Measurements from ENCODE around the gene FBXW4. TPM values are rescaled to one million over a fixed set of nuclear protein-coding genes. Genes with fewer than 3 reads are reported as not detected.

The FBXW4 gene
- total and polyA plus RNA-seq, 2 donors = 32.0 to 32.9 TPM

GRCh38 chr10:101619983-101620382 is 75.0 kb downstream of the FBXW4 start:
- Histone ChIP-seq H3K4me1 (ENCODE audit: control insufficient read depth in 2 of 2, insufficient read depth in 2 of 2, low read length in 2 of 2) (peaks cover 0 to under 1% of the 10 kb centered on the region in 2 donors), H3K4me3 (ENCODE audit: low read length in 2 of 2) (no peak overlapping the region), H3K9me3 (ENCODE audit: control insufficient read depth in 2 of 2, insufficient read depth in 1 of 2, low read length in 1 of 2) (no peaks in the 10 kb centered on the region), H3K27ac (ENCODE audit: low read depth in 1 of 2, low read length in 1 of 2) (no peak overlapping the region), H3K36me3 (ENCODE audit: control insufficient read depth in 2 of 2, insufficient read depth in 2 of 2, low read length in 1 of 2) (peaks cover 21 to 35% of the 10 kb centered on the region in 2 donors), H3K27me3 (ENCODE audit: control insufficient read depth in 2 of 2, insufficient read depth in 1 of 2, low read length in 1 of 2) (no peaks in the 10 kb centered on the region)
- no peak for DNase-seq (ENCODE audit: low read depth in 6 of 9, low spot score in 9 of 9)
- WGBS = 99% methylated on average over 6 of the region's 6 CpGs

DNA sequence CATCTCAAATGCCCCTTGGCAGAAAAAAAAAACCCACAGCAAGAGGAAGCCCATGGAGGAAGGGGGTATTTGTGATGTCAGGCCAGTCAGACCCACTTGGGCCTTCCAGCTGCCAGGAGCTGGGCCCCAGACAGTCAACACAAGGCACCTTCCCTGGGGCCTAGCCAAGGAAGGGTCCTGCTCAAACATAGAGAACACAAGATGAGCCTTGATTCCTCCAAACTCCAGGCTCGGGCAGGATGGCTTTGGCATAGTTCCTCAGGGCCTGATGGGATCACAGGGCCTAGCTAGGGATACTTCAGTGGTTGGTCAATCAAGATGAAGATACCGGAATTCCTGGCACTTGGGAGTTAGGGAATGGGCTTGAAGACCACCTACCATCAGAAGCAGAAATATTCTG is 76.1 kb downstream of the FBXW4 start:
- H3K4me1 ChIP-seq (ENCODE audit: control insufficient read depth in 2 of 2, insufficient read depth in 2 of 2, low read length in 2 of 2) = no peaks in the 10 kb centered on the region
- H3K9me3 ChIP-seq (ENCODE audit: control insufficient read depth in 2 of 2, insufficient read depth in 1 of 2, low read length in 1 of 2) = no peaks in the 10 kb centered on the region
- WGBS = 98% methylated on average over 2 of the region's 2 CpGs
- H3K4me3 ChIP-seq (ENCODE audit: low read length in 2 of 2) = no peak overlapping the region
- H3K36me3 ChIP-seq (ENCODE audit: control insufficient read depth in 2 of 2, insufficient read depth in 2 of 2, low read length in 1 of 2) = peaks cover 20 to 28% of the 10 kb centered on the region in 2 donors
- no peaks in the 10 kb centered on the region for H3K27me3 ChIP-seq (ENCODE audit: control insufficient read depth in 2 of 2, insufficient read depth in 1 of 2, low read length in 1 of 2)
- H3K27ac ChIP-seq (ENCODE audit: low read depth in 1 of 2, low read length in 1 of 2) = no peak overlapping the region
- DNase-seq (ENCODE audit: low read depth in 6 of 9, low spot score in 9 of 9) = no peak

DNA sequence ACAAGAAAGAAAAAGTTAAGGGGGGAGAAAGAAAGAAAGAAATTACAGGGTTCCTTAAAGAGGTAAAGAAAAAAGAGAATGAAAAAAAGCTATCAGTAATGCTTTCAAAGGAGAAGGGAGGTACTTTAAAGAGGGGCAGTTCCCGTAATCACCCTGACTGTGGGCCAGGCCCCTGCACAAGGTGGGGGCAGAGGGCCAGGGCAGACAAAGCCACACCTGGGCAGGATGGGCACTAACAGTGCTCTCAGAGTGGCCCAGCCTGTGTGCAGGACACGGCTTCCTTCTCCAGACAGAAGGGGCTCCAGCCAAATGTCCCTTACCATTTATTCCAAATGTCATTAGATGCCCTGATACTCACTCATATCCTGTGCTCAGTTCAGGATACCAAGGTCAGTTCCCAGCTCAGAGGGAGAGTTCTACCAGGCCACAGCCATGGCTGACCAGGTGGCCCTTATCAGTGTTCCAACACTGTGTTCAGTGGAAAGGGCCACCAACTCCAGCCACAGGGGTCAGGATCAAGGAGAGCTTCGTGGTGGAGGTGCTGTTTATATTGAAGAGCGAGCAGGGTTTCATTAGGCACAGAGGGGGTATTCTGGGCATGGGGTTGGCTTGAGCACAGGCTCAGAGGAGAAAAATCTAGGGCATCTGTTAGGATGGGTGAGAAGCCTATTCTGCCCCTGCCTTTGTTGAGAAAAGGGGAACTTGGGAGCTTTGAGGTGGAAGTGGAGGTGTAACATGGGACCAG is 77.0 kb downstream of the FBXW4 start:
- Histone ChIP-seq H3K9me3 (ENCODE audit: control insufficient read depth in 2 of 2, insufficient read depth in 1 of 2, low read length in 1 of 2) (no peaks in the 10 kb centered on the region), H3K27ac (ENCODE audit: low read depth in 1 of 2, low read length in 1 of 2) (no peak overlapping the region), H3K27me3 (ENCODE audit: control insufficient read depth in 2 of 2, insufficient read depth in 1 of 2, low read length in 1 of 2) (no peaks in the 10 kb centered on the region), H3K4me1 (ENCODE audit: control insufficient read depth in 2 of 2, insufficient read depth in 2 of 2, low read length in 2 of 2) (no peaks in the 10 kb centered on the region), H3K36me3 (ENCODE audit: control insufficient read depth in 2 of 2, insufficient read depth in 2 of 2, low read length in 1 of 2) (peaks cover 16 to 28% of the 10 kb centered on the region in 2 donors), H3K4me3 (ENCODE audit: low read length in 2 of 2) (no peak overlapping the region)
- whole genome bisulfite sequencing = 96% methylated on average over 4 of the region's 4 CpGs
- DNase-seq (ENCODE audit: low read depth in 6 of 9, low spot score in 9 of 9) = no peak

- DNase-seq (ENCODE audit: low read depth in 6 of 9, low spot score in 9 of 9) = no peak
- no peak overlapping the region for H3K27ac ChIP-seq (ENCODE audit: low read depth in 1 of 2, low read length in 1 of 2)
- no peaks in the 10 kb centered on the region for H3K4me1 ChIP-seq (ENCODE audit: control insufficient read depth in 2 of 2, insufficient read depth in 2 of 2, low read length in 2 of 2)
- no peaks in the 10 kb centered on the region for H3K27me3 ChIP-seq (ENCODE audit: control insufficient read depth in 2 of 2, insufficient read depth in 1 of 2, low read length in 1 of 2)
- 86% methylated on average over 8 of the region's 8 CpGs for WGBS
- H3K9me3 ChIP-seq (ENCODE audit: control insufficient read depth in 2 of 2, insufficient read depth in 1 of 2, low read length in 1 of 2) = no peaks in the 10 kb centered on the region
- no peak overlapping the region for H3K4me3 ChIP-seq (ENCODE audit: low read length in 2 of 2)
- peaks cover 16 to 30% of the 10 kb centered on the region in 2 donors for H3K36me3 ChIP-seq (ENCODE audit: control insufficient read depth in 2 of 2, insufficient read depth in 2 of 2, low read length in 1 of 2)
Measured at GRCh38 chr10:101617102-101617823, 77.7 kb downstream of the FBXW4 start.

DNA sequence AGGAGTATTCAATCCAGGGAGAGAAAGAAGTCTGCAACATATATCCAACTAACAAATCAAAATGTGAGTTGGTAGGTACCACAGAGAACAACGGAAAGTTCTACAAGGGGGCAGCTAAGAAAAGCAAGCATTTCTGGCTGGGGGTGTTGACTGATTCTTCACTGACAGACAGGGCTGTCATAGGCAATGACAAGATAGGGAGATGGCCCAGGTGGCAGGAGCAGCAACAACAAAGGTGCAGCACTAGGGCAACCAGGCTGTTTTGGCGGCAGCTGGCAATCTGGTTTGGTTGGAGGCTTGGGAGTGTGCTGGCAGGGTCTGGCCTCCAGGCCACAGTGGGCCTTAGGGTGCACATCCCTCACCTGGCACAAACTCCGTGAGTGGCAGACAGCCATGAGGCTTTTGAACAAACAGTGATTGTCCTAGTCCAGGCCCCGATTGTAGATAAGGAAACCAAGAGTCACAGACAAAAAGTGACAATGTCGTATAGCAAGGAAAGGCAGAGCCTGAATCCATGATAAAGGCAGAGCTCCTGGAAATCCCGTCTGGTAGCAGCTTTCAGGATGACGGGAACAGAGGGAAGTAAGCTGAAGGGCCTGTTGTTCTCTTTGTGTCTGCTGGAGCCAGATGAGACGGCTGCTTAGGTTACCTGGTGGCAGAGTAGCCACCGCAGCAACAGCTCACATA is 78.4 kb downstream of the FBXW4 start:
- H3K4me1 ChIP-seq (ENCODE audit: control insufficient read depth in 2 of 2, insufficient read depth in 2 of 2, low read length in 2 of 2) = no peaks in the 10 kb centered on the region
- no peaks in the 10 kb centered on the region for H3K27me3 ChIP-seq (ENCODE audit: control insufficient read depth in 2 of 2, insufficient read depth in 1 of 2, low read length in 1 of 2)
- H3K36me3 ChIP-seq (ENCODE audit: control insufficient read depth in 2 of 2, insufficient read depth in 2 of 2, low read length in 1 of 2) = peaks cover 22 to 34% of the 10 kb centered on the region in 2 donors
- H3K9me3 ChIP-seq (ENCODE audit: control insufficient read depth in 2 of 2, insufficient read depth in 1 of 2, low read length in 1 of 2) = no peaks in the 10 kb centered on the region
- DNase-seq (ENCODE audit: low read depth in 6 of 9, low spot score in 9 of 9) = no peak
- WGBS = 98% methylated on average over 9 of the region's 9 CpGs
- no peak overlapping the region for H3K27ac ChIP-seq (ENCODE audit: low read depth in 1 of 2, low read length in 1 of 2)
- no peak overlapping the region for H3K4me3 ChIP-seq (ENCODE audit: low read length in 2 of 2)

GRCh38 chr10:101615525-101616116 is 79.3 kb downstream of the FBXW4 start:
- Histone ChIP-seq H3K4me3 (ENCODE audit: low read length in 2 of 2) (no peak overlapping the region), H3K9me3 (ENCODE audit: control insufficient read depth in 2 of 2, insufficient read depth in 1 of 2, low read length in 1 of 2) (no peaks in the 10 kb centered on the region), H3K4me1 (ENCODE audit: control insufficient read depth in 2 of 2, insufficient read depth in 2 of 2, low read length in 2 of 2) (no peaks in the 10 kb centered on the region), H3K36me3 (ENCODE audit: control insufficient read depth in 2 of 2, insufficient read depth in 2 of 2, low read length in 1 of 2) (peaks cover 30 to 35% of the 10 kb centered on the region in 2 donors), H3K27ac (ENCODE audit: low read depth in 1 of 2, low read length in 1 of 2) (no peak overlapping the region), H3K27me3 (ENCODE audit: control insufficient read depth in 2 of 2, insufficient read depth in 1 of 2, low read length in 1 of 2) (no peaks in the 10 kb centered on the region)
- WGBS = 97% methylated on average over 5 of the region's 5 CpGs
- DNase-seq (ENCODE audit: low read depth in 6 of 9, low spot score in 9 of 9) = no peak

DNA sequence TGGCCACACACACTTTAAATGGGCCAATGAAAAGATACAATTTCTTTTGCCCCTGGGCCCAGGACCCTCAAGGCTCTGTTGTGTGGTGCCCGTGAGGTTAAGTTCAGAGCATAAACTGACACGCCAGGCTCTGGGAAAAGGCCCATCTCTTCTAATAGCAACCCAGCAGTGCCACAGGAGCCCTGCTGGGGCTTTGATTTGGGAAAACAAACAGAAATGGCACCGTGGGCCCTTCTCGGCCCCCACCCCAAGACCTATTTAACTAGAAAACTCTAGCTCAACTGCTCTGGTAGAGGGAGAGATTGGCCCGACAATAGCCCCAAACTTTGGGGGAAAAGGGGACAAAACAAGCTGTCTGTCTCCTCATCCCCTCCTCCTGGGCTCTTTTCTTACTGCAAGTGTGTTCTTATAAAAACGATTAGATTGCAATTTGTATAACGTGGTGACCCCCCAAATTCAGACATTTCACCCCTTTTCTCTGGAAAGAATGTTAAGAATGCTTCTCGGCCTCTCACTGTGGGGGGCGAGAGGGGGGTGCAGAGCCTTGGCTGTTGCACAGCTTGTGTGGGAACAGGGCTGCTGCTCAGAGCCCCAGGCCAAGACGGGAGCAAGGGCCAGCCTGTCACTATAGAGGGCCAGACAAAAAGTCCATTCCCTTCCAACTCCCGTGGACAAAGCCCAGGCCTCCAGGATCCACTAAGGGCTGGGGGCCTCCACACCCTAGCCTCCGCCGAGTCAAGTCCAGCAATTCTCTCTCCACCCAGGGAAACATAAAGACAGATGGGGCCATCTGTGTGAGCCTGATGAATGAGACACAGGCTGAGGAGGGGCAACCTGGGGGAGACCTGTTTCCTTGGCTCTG is 80.1 kb downstream of the FBXW4 start:
- Histone ChIP-seq H3K4me1 (ENCODE audit: control insufficient read depth in 2 of 2, insufficient read depth in 2 of 2, low read length in 2 of 2) (no peaks in the 10 kb centered on the region), H3K36me3 (ENCODE audit: control insufficient read depth in 2 of 2, insufficient read depth in 2 of 2, low read length in 1 of 2) (peaks cover 31 to 38% of the 10 kb centered on the region in 2 donors), H3K27ac (ENCODE audit: low read depth in 1 of 2, low read length in 1 of 2) (no peak overlapping the region), H3K4me3 (ENCODE audit: low read length in 2 of 2) (no peak overlapping the region), H3K9me3 (ENCODE audit: control insufficient read depth in 2 of 2, insufficient read depth in 1 of 2, low read length in 1 of 2) (no peaks in the 10 kb centered on the region), H3K27me3 (ENCODE audit: control insufficient read depth in 2 of 2, insufficient read depth in 1 of 2, low read length in 1 of 2) (no peaks in the 10 kb centered on the region)
- WGBS = 96% methylated on average over 13 of the region's 13 CpGs
- no peak for DNase-seq (ENCODE audit: low read depth in 6 of 9, low spot score in 9 of 9)

GRCh38 chr10:101613646-101614045 is 81.3 kb downstream of the FBXW4 start:
- 97% methylated on average over 3 of the region's 3 CpGs for WGBS
- Histone ChIP-seq H3K4me3 (ENCODE audit: low read length in 2 of 2) (no peak overlapping the region), H3K9me3 (ENCODE audit: control insufficient read depth in 2 of 2, insufficient read depth in 1 of 2, low read length in 1 of 2) (no peaks in the 10 kb centered on the region), H3K4me1 (ENCODE audit: control insufficient read depth in 2 of 2, insufficient read depth in 2 of 2, low read length in 2 of 2) (no peaks in the 10 kb centered on the region), H3K36me3 (ENCODE audit: control insufficient read depth in 2 of 2, insufficient read depth in 2 of 2, low read length in 1 of 2) (peaks cover 37 to 40% of the 10 kb centered on the region in 2 donors), H3K27me3 (ENCODE audit: control insufficient read depth in 2 of 2, insufficient read depth in 1 of 2, low read length in 1 of 2) (no peaks in the 10 kb centered on the region), H3K27ac (ENCODE audit: low read depth in 1 of 2, low read length in 1 of 2) (no peak overlapping the region)
- no peak for DNase-seq (ENCODE audit: low read depth in 6 of 9, low spot score in 9 of 9)
